ENCODE data around the gene E2F4. TPM values are rescaled to one million over a fixed set of nuclear protein-coding genes. Genes with fewer than 3 reads are reported as not detected.

Gene E2F4
- total RNA-seq, 1 donor from 2014 or later: 35.3 TPM

GRCh38 chr16:67223992-67224391 is 32.0 kb downstream of the E2F4 start:
- Mint-ChIP-seq H3K27me3 (ENCODE audit: insufficient read depth, low read depth) (peaks cover 14% of the 10 kb centered on the region), H3K4me3 (no peak overlapping the region), H3K27ac (no peak overlapping the region), H3K9me3 (peaks cover 2% of the 10 kb centered on the region), H3K36me3 (peaks cover 4% of the 10 kb centered on the region), H3K4me1 (peaks cover 22% of the 10 kb centered on the region)
- Histone ChIP-seq H3K4me1 (peaks cover 10% of the 10 kb centered on the region), H3K36me3 (no peaks in the 10 kb centered on the region), H3K9ac (no peak overlapping the region), H3K9me3 (ENCODE audit: low read depth) (no peaks in the 10 kb centered on the region), H3K4me3 (no peak overlapping the region), H3K27ac (no peak overlapping the region), H2AFZ (replicated peaks) (no peak overlapping the region), H3F3A (ENCODE audit: low read depth) (no peaks in the 10 kb centered on the region), H3K4me2 (no peak overlapping the region), H4K20me1 (ENCODE audit: low read depth) (no peaks in the 10 kb centered on the region), H3K27me3 (no peaks in the 10 kb centered on the region), H3K79me2 (ENCODE audit: low read depth) (peaks cover 15% of the 10 kb centered on the region)
- TF ChIP-seq CTCF (IDR thresholded peaks at IDR 0.05) (no peak), EZH2phosphoT487 (IDR thresholded peaks at IDR 0.05) (no peak), EZH2 (IDR thresholded peaks at IDR 0.05) (no peak)
- no peak for DNase-seq (ENCODE audit: low spot score)

- DNase-seq (ENCODE audit: low spot score): no peak
- Mint-ChIP-seq H3K4me1 (peaks cover 22% of the 10 kb centered on the region), H3K4me3 (peak overlapping the region; percentile 100), H3K36me3 (peaks cover 13% of the 10 kb centered on the region), H3K9me3 (peaks cover 2% of the 10 kb centered on the region), H3K27ac (no peak overlapping the region), H3K27me3 (ENCODE audit: insufficient read depth, low read depth) (peaks cover 11% of the 10 kb centered on the region)
- TF ChIP-seq EZH2phosphoT487 (IDR thresholded peaks at IDR 0.05) (no peak), EZH2 (IDR thresholded peaks at IDR 0.05) (no peak), CTCF (IDR thresholded peaks at IDR 0.05) (no peak)
- Histone ChIP-seq H4K20me1 (ENCODE audit: low read depth) (no peaks in the 10 kb centered on the region), H3K4me1 (peaks cover 10% of the 10 kb centered on the region), H3K36me3 (no peaks in the 10 kb centered on the region), H2AFZ (replicated peaks) (peak overlapping the region; percentile 78), H3F3A (ENCODE audit: low read depth) (no peaks in the 10 kb centered on the region), H3K4me2 (peak overlapping the region; percentile 94), H3K27ac (no peak overlapping the region), H3K9ac (peak overlapping the region; percentile 40), H3K27me3 (no peaks in the 10 kb centered on the region), H3K4me3 (peak overlapping the region; percentile 97), H3K9me3 (ENCODE audit: low read depth) (no peaks in the 10 kb centered on the region), H3K79me2 (ENCODE audit: low read depth) (peaks cover 15% of the 10 kb centered on the region)
Observed at GRCh38 chr16:67226295-67226803, 34.4 kb downstream of the E2F4 start.

GRCh38 chr16:67226804-67227566 is 35.0 kb downstream of the E2F4 start, which contains the start of gene TMEM208:
Gene TMEM208 (plus strand): TSS chr16:67227130. CDS start chr16:67227219, 89 bp downstream.
- Histone ChIP-seq H3K9me3 (ENCODE audit: low read depth) (no peaks in the 10 kb centered on the region), H3K4me1 (peaks cover 10% of the 10 kb centered on the region), H3K27ac (no peak within 1 kb of the TSS), H3F3A (ENCODE audit: low read depth) (no peaks in the 10 kb centered on the region), H3K36me3 (no peaks in the 10 kb centered on the region), H2AFZ (replicated peaks) (peak within 1 kb of the TSS; percentile 87), H3K4me3 (peak within 1 kb of the TSS; percentile 97), H3K4me2 (peak within 1 kb of the TSS; percentile 94), H3K9ac (peak within 1 kb of the TSS; percentile 92), H3K79me2 (ENCODE audit: low read depth) (peaks cover 15% of the 10 kb centered on the region), H3K27me3 (no peaks in the 10 kb centered on the region), H4K20me1 (ENCODE audit: low read depth) (no peaks in the 10 kb centered on the region)
- Mint-ChIP-seq H3K9me3 (peaks cover 2% of the 10 kb centered on the region), H3K4me1 (peaks cover 22% of the 10 kb centered on the region), H3K27ac (peak within 1 kb of the TSS; percentile 95), H3K4me3 (peak within 1 kb of the TSS; percentile 100), H3K27me3 (ENCODE audit: insufficient read depth, low read depth) (peaks cover 11% of the 10 kb centered on the region), H3K36me3 (peaks cover 13% of the 10 kb centered on the region)
- peak; percentile 100 for DNase-seq (ENCODE audit: low spot score)
- no peak for TF ChIP-seq EZH2phosphoT487 (IDR thresholded peaks at IDR 0.05)
- TF ChIP-seq CTCF (IDR thresholded peaks at IDR 0.05): peak; percentile 43

All from neural progenitor cell (in vitro differentiated cells).